Measurements from ENCODE around the gene GLTP. TPM values are rescaled to one million over a fixed set of nuclear protein-coding genes. Genes with fewer than 3 reads are reported as not detected.

GLTP gene
- polyA plus RNA-seq, 2 of the 4 experiments (the other 2 are of a cell fraction): 16.9 to 18.8 TPM

- CTCF ChIA-PET: interaction anchor here (1.1 to 7.3 kb wide), 7 partner anchors 10 to 38 kb away, joined by 3 to 85 read pairs (median 6); partner anchors contain the start of gene TRPV4
- DNase-seq (ENCODE audit: low read depth in 1 of 2, low spot score in 1 of 2): no peak
- Histone ChIP-seq H3K4me3 (no peak overlapping the region), H3K4me1 (peaks cover 11% of the 10 kb centered on the region), H3K27ac (no peak overlapping the region), H3K4me2 (no peak overlapping the region), H3K9me3 (no peaks in the 10 kb centered on the region)
- 62% methylated on average over 4 of the region's 4 CpGs for WGBS (ENCODE audit: missing lambda C conversion rate)
- POLR2A ChIA-PET: no interaction called here
- no peak for TF ChIP-seq HEYL (CRISPR knock-in tag; IDR thresholded peaks at IDR 0.05)
- no peak for TF ChIP-seq FOSL2 (IDR thresholded peaks at IDR 0.05)
- TF ChIP-seq FOSL2 (CRISPR knock-in tag; IDR thresholded peaks at IDR 0.05): no peak
- no peak for TF ChIP-seq HMGXB4 (CRISPR knock-in tag; IDR thresholded peaks at IDR 0.05; ENCODE audit: borderline replicate concordance)
- TF ChIP-seq HOXB13 (CRISPR knock-in tag; IDR thresholded peaks at IDR 0.05; ENCODE audit: low read depth): no peak
- no peak for TF ChIP-seq KDM5A (IDR thresholded peaks at IDR 0.05)
- no peak for TF ChIP-seq GATA3 (IDR thresholded peaks at IDR 0.05; ENCODE audit: borderline replicate concordance)
- TF ChIP-seq, protein P1, sequence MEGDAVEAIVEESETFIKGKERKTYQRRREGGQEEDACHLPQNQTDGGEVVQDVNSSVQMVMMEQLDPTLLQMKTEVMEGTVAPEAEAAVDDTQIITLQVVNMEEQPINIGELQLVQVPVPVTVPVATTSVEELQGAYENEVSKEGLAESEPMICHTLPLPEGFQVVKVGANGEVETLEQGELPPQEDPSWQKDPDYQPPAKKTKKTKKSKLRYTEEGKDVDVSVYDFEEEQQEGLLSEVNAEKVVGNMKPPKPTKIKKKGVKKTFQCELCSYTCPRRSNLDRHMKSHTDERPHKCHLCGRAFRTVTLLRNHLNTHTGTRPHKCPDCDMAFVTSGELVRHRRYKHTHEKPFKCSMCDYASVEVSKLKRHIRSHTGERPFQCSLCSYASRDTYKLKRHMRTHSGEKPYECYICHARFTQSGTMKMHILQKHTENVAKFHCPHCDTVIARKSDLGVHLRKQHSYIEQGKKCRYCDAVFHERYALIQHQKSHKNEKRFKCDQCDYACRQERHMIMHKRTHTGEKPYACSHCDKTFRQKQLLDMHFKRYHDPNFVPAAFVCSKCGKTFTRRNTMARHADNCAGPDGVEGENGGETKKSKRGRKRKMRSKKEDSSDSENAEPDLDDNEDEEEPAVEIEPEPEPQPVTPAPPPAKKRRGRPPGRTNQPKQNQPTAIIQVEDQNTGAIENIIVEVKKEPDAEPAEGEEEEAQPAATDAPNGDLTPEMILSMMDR (IDR thresholded peaks at IDR 0.05): no peak
- TF ChIP-seq, protein P2, sequence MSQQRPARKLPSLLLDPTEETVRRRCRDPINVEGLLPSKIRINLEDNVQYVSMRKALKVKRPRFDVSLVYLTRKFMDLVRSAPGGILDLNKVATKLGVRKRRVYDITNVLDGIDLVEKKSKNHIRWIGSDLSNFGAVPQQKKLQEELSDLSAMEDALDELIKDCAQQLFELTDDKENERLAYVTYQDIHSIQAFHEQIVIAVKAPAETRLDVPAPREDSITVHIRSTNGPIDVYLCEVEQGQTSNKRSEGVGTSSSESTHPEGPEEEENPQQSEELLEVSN (IDR thresholded peaks at IDR 0.05; ENCODE audit: borderline replicate concordance, low read depth): no peak
- no peak for TF ChIP-seq ESRRA (IDR thresholded peaks at IDR 0.05; ENCODE audit: borderline replicate concordance, low read length)
- no peak for TF ChIP-seq JUNB (IDR thresholded peaks at IDR 0.05)
- no peak for FAIRE-seq
- ATAC-seq: no peak
Measured at GRCh38 chr12:109815225-109815624, 65.1 kb downstream of the GLTP start.

GRCh38 chr12:109814600-109815150 lies 65.7 kb downstream of the GLTP start:
- H3K4me3 ChIP-seq: no peak overlapping the region
- no peak overlapping the region for H3K27ac ChIP-seq
- TF ChIP-seq HEYL (CRISPR knock-in tag; IDR thresholded peaks at IDR 0.05) (no peak), HDAC2 (IDR thresholded peaks at IDR 0.05) (no peak), GATA3 (IDR thresholded peaks at IDR 0.05; ENCODE audit: borderline replicate concordance) (no peak), HMGXB4 (CRISPR knock-in tag; IDR thresholded peaks at IDR 0.05; ENCODE audit: borderline replicate concordance) (no peak), MAFK (IDR thresholded peaks at IDR 0.05; ENCODE audit: partially characterized antibody) (no peak), ZC3H11A (IDR thresholded peaks at IDR 0.05) (no peak), ZSCAN20 (CRISPR knock-in tag; IDR thresholded peaks at IDR 0.05) (no peak), SREBF2 (IDR thresholded peaks at IDR 0.05) (no peak), JUNB (IDR thresholded peaks at IDR 0.05) (no peak), TP53 (CRISPR knock-in tag; IDR thresholded peaks at IDR 0.05) (no peak), PBX3 (IDR thresholded peaks at IDR 0.05) (no peak), ZNF302 (CRISPR knock-in tag; IDR thresholded peaks at IDR 0.05) (no peak)
- ChIA-PET POLR2A (no interaction called here), CTCF (interaction anchor here (1.1 to 7.3 kb wide), 6 partner anchors 9 to 39 kb away, joined by 3 to 85 read pairs (median 6); no protein-coding TSS in a partner anchor)
- DNase-seq (ENCODE audit: low read depth in 1 of 2, low spot score in 1 of 2) (no peak), FAIRE-seq (no peak), ATAC-seq (no peak)
- 72% methylated on average over 16 of the region's 20 CpGs for WGBS (ENCODE audit: missing lambda C conversion rate)
- H3K4me1 ChIP-seq: peaks cover 11% of the 10 kb centered on the region
- H3K9me3 ChIP-seq: no peaks in the 10 kb centered on the region
- H3K4me2 ChIP-seq: no peak overlapping the region
